Lower leg skin (tissue), 4 donors: ENCODE data around the gene FNDC7. TPM values are rescaled to one million over a fixed set of nuclear protein-coding genes. Genes with fewer than 3 reads are reported as not detected.
"Not testable (repeated sequence)": the region's sequence is repeated elsewhere in the genome, so short reads cannot be mapped to it uniquely, and the experiment has no call there.

ENCODE experiments used
- DNase-seq, 2 donors: peaks; one replicate each; pipeline ENCODE4 v3.0.0-alpha.2; 2019; ENCODE audit warnings: low spot score in 2 of 2
- H3K4me3 ChIP-seq: fragments of 200-600 bp; sonication (generic); 2 replicates; pipeline ENCODE4 v1.5.1; 2017; ENCODE audit warnings: mild to moderate bottlenecking, low read depth; ENCODE audit not compliant: poor library complexity, severe bottlenecking
- POLR2A ChIP-seq, 2 donors: fragments of 450-650 bp; IDR thresholded peaks; one replicate each; pipeline ENCODE4 v1.6.1; 2016 to 2017; ENCODE audit warnings: antibody characterized with exemption in 2 of 2, mild to moderate bottlenecking in 1 of 2, moderate library complexity in 1 of 2
- WGBS, 2 donors: methylation state at CpG; one replicate each; pipeline ENCODE4 v1.1.5; 2018; 5-methylcytosine and 5-hydroxymethylcytosine counted together
- intact Hi-C: fragments of 100-400 bp; cut with DNase I; formaldehyde crosslinking; loops from one replicate; pipeline ENCODE4 v1.15.0; 2023; ENCODE audit warnings: low total_unique reads
- total RNA-seq, 4 donors: library from RNA; depleted of rRNA; stranded (reverse); fragments of >200 nt; gene quantifications; one replicate each; pipeline ENCODE4 v1.1.0, GENCODE V29; 2016
- TF ChIP-seq, protein P1 (sequence below), 3 donors: fragments of 450-650 bp; IDR thresholded peaks; one replicate each; pipeline ENCODE4 v1.5.1; 2016; ENCODE audit warnings: antibody characterized with exemption in 3 of 3, mild to moderate bottlenecking in 3 of 3, moderate library complexity in 2 of 3

Gene FNDC7
- not detected for total RNA-seq

DNA sequence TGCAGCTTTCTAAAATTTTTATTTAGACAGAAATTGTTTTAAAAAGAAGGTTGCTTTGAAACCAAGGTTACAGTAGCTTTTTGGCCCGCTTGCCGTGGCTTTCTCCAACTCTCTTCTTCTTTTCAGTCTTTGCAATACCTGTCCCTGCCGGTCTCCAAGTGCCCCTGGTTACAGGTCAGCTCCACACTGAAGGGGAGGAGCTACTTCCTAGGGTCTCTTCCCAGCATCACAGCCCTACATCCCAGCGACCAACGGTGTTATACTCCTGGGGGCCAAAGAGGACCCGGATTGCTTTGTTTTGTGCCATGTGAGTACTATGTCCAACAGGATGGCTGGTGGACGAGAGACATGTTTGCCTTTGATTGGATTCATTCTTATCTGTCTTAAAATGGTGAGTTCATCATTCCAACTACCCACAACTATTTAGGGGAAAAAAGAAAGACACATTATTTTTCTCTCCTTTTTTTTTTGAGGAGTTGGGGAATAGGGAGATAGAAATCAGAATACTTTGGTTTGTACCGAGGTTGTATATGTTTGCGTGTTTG lies at the start of gene FNDC7:
Gene FNDC7, plus strand, starts transcription at position 303 of the 545 bp plus-strand sequence. Its CDS starts 26 bp downstream, at position 329.
- no peak for TF ChIP-seq POLR2A (IDR thresholded peaks at IDR 0.05)
- TF ChIP-seq, protein P1, sequence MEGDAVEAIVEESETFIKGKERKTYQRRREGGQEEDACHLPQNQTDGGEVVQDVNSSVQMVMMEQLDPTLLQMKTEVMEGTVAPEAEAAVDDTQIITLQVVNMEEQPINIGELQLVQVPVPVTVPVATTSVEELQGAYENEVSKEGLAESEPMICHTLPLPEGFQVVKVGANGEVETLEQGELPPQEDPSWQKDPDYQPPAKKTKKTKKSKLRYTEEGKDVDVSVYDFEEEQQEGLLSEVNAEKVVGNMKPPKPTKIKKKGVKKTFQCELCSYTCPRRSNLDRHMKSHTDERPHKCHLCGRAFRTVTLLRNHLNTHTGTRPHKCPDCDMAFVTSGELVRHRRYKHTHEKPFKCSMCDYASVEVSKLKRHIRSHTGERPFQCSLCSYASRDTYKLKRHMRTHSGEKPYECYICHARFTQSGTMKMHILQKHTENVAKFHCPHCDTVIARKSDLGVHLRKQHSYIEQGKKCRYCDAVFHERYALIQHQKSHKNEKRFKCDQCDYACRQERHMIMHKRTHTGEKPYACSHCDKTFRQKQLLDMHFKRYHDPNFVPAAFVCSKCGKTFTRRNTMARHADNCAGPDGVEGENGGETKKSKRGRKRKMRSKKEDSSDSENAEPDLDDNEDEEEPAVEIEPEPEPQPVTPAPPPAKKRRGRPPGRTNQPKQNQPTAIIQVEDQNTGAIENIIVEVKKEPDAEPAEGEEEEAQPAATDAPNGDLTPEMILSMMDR (IDR thresholded peaks at IDR 0.05) = no peak
- H3K4me3 ChIP-seq = no peak within 1 kb of the TSS
- DNase-seq = no peak
- WGBS, 2 donors = 48 to 51% methylated on average over 9 of the region's 9 CpGs
- intact Hi-C loops = no loop called here

GRCh38 chr1:108663074-108663473 lies 49.6 kb upstream of the FNDC7 start:
- no peak for TF ChIP-seq POLR2A (IDR thresholded peaks at IDR 0.05)
- TF ChIP-seq, protein P1 (IDR thresholded peaks at IDR 0.05) = no peak
- no peak for DNase-seq
- intact Hi-C loops = no loop called here
- 73 to 83% methylated on average over 2 of the region's 2 CpGs for WGBS, 2 donors
- H3K4me3 ChIP-seq = no peak overlapping the region

DNA sequence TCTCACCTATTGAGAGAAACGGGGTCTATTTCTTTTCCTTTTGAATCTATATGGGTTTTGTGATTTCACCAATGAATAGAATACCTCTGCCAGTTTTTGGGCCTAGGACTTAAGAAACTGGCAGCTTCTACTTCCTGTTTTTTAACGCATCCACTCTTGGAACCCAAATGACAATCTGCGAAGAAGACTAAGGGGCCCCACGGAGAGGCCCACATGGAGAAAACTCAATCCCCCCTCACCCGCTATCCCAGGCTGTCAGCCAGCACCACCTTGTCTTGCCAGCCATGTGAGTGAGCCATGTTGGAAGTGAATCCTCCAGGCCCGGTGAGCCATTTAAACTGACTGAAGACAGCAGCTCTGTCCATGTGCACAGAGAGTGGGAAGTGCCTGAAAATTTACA lies 48.2 kb upstream of the FNDC7 start:
- intact Hi-C loops = no loop called here
- WGBS, 2 donors = 84 to 86% methylated on average over 6 of the region's 6 CpGs
- TF ChIP-seq, protein P1 (IDR thresholded peaks at IDR 0.05) = no peak
- no peak for TF ChIP-seq POLR2A (IDR thresholded peaks at IDR 0.05)
- DNase-seq = no peak
- no peak overlapping the region for H3K4me3 ChIP-seq

- DNase-seq = no peak
- intact Hi-C loops = no loop called here
- TF ChIP-seq POLR2A (IDR thresholded peaks at IDR 0.05) = no peak
- TF ChIP-seq, protein P1 (IDR thresholded peaks at IDR 0.05) = no peak
- no peak overlapping the region for H3K4me3 ChIP-seq
- 78 to 80% methylated on average over 2 of the region's 2 CpGs for WGBS, 2 donors
Observed at GRCh38 chr1:108665067-108665466, 47.6 kb upstream of the FNDC7 start.

GRCh38 chr1:108665771-108666170 lies 46.9 kb upstream of the FNDC7 start:
- H3K4me3 ChIP-seq = no peak overlapping the region
- DNase-seq = no peak
- 50 to 69% methylated on average over 1 of the region's 1 CpG for WGBS, 2 donors
- intact Hi-C loops = no loop called here
- TF ChIP-seq POLR2A (IDR thresholded peaks at IDR 0.05) = no peak
- TF ChIP-seq, protein P1 (IDR thresholded peaks at IDR 0.05) = no peak

GRCh38 chr1:108667422-108667821 lies 45.3 kb upstream of the FNDC7 start:
- DNase-seq, H3K4me3 ChIP-seq, intact Hi-C loops: not testable (repeated sequence)
- WGBS, 2 donors = 97 to 98% methylated on average over 10 to 28 of the region's 28 CpGs
